Measurements from ENCODE around the gene SLC5A2.

The SLC5A2 gene

DNA sequence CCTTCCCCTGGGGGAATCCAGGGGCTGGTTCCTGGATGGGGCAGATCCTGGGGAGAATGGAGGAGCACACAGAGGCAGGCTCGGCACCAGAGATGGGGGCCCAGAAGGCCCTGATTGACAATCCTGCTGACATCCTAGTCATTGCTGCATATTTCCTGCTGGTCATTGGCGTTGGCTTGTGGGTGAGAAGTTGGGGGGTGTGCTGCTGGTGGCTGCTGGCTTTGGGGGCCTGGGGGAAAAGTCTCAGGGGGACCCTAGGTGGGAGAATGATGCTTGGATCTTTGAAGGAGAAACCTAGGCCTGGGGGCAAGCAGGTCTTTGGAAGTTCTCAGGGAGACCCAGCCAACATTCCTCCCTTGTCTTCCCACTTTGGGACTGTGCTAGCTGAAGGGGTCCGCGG, at the start of gene SLC5A2:
TSS of gene SLC5A2 (plus strand) at position 43 of the 400 bp plus-strand sequence. CDS start at position 57, 14 bp downstream.
- H2AFZ ChIP-seq (ENCODE audit: low read length), result no peak within 1 kb of the TSS
- no peaks in the 10 kb centered on the region for H4K20me1 ChIP-seq (ENCODE audit: insufficient read depth, low read length)
- no peaks in the 10 kb centered on the region for H3K36me3 ChIP-seq (replicated peaks; ENCODE audit: insufficient read depth, low read length)
- H3K4me3 ChIP-seq (ENCODE audit: low read length), result no peak within 1 kb of the TSS
- no peaks in the 10 kb centered on the region for H3K9me2 ChIP-seq (replicated peaks; ENCODE audit: insufficient read depth, low read length)
- H3K4me1 ChIP-seq (ENCODE audit: low read length), result no peaks in the 10 kb centered on the region
- TF ChIP-seq EZH2 (optimal IDR thresholded peaks at IDR 0.05; ENCODE audit: low read depth, low read length) (no peak), EZH2phosphoT487 (IDR thresholded peaks at IDR 0.05; ENCODE audit: low read length) (no peak)
- TF ChIP-seq, protein P1, sequence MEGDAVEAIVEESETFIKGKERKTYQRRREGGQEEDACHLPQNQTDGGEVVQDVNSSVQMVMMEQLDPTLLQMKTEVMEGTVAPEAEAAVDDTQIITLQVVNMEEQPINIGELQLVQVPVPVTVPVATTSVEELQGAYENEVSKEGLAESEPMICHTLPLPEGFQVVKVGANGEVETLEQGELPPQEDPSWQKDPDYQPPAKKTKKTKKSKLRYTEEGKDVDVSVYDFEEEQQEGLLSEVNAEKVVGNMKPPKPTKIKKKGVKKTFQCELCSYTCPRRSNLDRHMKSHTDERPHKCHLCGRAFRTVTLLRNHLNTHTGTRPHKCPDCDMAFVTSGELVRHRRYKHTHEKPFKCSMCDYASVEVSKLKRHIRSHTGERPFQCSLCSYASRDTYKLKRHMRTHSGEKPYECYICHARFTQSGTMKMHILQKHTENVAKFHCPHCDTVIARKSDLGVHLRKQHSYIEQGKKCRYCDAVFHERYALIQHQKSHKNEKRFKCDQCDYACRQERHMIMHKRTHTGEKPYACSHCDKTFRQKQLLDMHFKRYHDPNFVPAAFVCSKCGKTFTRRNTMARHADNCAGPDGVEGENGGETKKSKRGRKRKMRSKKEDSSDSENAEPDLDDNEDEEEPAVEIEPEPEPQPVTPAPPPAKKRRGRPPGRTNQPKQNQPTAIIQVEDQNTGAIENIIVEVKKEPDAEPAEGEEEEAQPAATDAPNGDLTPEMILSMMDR (IDR thresholded peaks at IDR 0.05; ENCODE audit: low read length), result no peak
- H3F3A ChIP-seq (ENCODE audit: insufficient read depth, low read length), result no peaks in the 10 kb centered on the region
- 0 out of 2 replicates have a peak, but pooled peaks cover 10% of the 10 kb centered on the region for H3K27me3 ChIP-seq (replicated peaks; ENCODE audit: insufficient read depth, low read length)
- no peak for DNase-seq
- H3K27ac ChIP-seq (ENCODE audit: low read length), result no peak within 1 kb of the TSS
- no peaks in the 10 kb centered on the region for H3K9me3 ChIP-seq (replicated peaks; ENCODE audit: insufficient read depth, low read length)
- no peak within 1 kb of the TSS for H3K9ac ChIP-seq (ENCODE audit: low read length)
- H3K79me2 ChIP-seq (ENCODE audit: low read length), result no peaks in the 10 kb centered on the region
- H3K4me2 ChIP-seq (ENCODE audit: low read depth, low read length), result no peak within 1 kb of the TSS

DNA sequence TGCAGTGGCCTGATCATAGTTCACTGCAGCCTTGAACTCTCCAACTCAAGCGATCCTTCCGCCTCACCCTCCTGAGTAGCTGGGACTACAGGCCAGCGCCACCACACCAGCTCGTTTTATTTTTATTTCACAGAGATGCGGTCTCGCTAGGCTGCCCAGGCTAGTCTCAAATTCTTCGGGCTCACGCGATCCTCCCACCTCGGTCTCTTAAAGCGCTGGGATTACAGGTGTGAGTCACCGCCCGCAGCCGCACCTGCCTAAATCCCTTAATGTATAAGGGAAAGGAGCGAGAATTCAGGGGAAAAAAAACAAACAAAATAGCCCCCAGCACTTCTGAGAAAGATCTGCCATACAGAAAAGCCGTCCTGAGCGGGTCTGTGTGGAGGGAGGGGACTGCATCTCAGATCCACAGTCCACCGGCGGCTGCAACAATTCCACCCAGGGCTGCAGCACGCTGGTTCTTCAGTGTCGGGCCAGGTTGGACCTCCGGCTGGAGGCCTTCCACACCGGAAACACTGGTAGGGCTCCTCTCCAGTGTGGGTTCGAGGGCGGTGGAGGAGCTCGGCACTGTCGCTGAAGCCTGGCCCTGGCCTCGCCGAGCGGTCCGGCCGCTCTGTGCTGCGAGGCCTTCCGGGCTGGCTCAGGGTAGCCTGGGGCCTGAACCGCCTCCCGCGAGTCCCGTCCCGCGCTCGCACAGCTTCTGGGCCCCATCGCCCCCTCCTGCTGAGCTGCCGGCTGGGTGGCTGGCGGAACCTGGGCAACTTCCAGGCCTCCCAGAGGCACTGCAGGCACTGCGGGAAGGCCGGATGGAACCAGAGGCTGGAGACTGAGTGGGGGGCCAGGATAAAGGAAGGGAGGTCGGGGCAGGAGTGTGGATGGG, 47.3 kb upstream of the SLC5A2 start:
- no peak overlapping the region for H3K27ac ChIP-seq (ENCODE audit: low read length)
- no peaks in the 10 kb centered on the region for H3K9me3 ChIP-seq (replicated peaks; ENCODE audit: insufficient read depth, low read length)
- H3K79me2 ChIP-seq (ENCODE audit: low read length), result no peaks in the 10 kb centered on the region
- no peak overlapping the region for H3K9ac ChIP-seq (ENCODE audit: low read length)
- H3F3A ChIP-seq (ENCODE audit: insufficient read depth, low read length), result peaks cover 7% of the 10 kb centered on the region
- no peak for DNase-seq
- no peaks in the 10 kb centered on the region for H3K36me3 ChIP-seq (replicated peaks; ENCODE audit: insufficient read depth, low read length)
- no peaks in the 10 kb centered on the region for H4K20me1 ChIP-seq (ENCODE audit: insufficient read depth, low read length)
- H3K4me3 ChIP-seq (ENCODE audit: low read length), result no peak overlapping the region
- H3K4me2 ChIP-seq (ENCODE audit: low read depth, low read length), result no peak overlapping the region
- H3K4me1 ChIP-seq (ENCODE audit: low read length), result peaks cover 15% of the 10 kb centered on the region; the same call in 1 of the 2 replicates
- H3K9me2 ChIP-seq (replicated peaks; ENCODE audit: insufficient read depth, low read length), result no peaks in the 10 kb centered on the region
- TF ChIP-seq EZH2phosphoT487 (IDR thresholded peaks at IDR 0.05; ENCODE audit: low read length) (no peak), EZH2 (optimal IDR thresholded peaks at IDR 0.05; ENCODE audit: low read depth, low read length) (no peak)
- TF ChIP-seq, protein P1 (IDR thresholded peaks at IDR 0.05; ENCODE audit: low read length), result no peak
- H3K27me3 ChIP-seq (replicated peaks; ENCODE audit: insufficient read depth, low read length), result no peaks in the 10 kb centered on the region
- no peak overlapping the region for H2AFZ ChIP-seq (ENCODE audit: low read length)

DNA sequence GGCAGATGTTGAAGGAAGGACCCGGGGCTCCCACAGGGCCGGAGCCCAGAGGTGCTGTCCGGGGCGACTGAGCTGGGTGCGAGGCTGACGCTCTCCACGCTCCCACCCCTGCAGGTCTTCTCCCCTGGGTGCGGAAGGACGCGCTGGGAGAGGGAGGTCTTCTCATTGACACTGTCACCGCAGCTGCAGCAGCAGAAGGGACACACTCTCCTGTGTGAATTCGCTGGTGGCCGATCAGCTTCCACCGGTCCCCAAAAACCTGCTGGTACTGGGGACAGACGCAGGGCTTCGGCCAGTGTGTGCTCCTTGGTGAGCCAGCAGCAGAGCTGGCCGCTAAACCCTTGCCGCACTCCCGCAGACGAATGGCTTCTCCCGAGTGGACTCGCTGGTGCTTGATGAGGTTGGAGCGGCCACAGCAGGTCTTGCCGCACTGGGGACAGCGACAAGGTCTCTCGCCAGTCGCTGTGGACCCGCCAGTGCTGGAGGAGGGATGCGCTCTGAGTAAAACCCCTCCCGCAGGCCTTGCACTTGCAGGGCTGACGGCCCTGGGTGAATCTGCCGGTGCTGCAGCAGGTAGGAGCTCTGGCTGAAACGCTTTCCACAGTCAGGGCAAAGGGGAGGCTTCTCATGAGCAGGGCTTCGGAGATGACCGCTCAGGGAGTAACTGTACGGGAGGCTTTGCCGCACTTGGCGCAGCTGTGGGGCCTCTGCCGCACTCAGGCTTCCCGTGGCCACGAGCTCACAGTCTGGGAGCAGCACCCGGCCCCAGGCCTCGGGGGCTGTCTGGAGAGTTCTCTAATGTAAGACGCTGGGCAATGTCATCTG, 46.5 kb upstream of the SLC5A2 start:
- Histone ChIP-seq H3K27me3 (replicated peaks; ENCODE audit: insufficient read depth, low read length) (no peaks in the 10 kb centered on the region), H3K4me3 (ENCODE audit: low read length) (no peak overlapping the region), H3K36me3 (replicated peaks; ENCODE audit: insufficient read depth, low read length) (no peaks in the 10 kb centered on the region), H3K9me3 (replicated peaks; ENCODE audit: insufficient read depth, low read length) (no peaks in the 10 kb centered on the region), H3K9me2 (replicated peaks; ENCODE audit: insufficient read depth, low read length) (no peaks in the 10 kb centered on the region), H2AFZ (ENCODE audit: low read length) (no peak overlapping the region), H3K4me1 (ENCODE audit: low read length) (peaks cover 7% of the 10 kb centered on the region; the same call in 1 of the 2 replicates), H3K79me2 (ENCODE audit: low read length) (no peaks in the 10 kb centered on the region), H3F3A (ENCODE audit: insufficient read depth, low read length) (no peaks in the 10 kb centered on the region), H3K27ac (ENCODE audit: low read length) (no peak overlapping the region), H3K9ac (ENCODE audit: low read length) (no peak overlapping the region), H4K20me1 (ENCODE audit: insufficient read depth, low read length) (no peaks in the 10 kb centered on the region), H3K4me2 (ENCODE audit: low read depth, low read length) (no peak overlapping the region)
- DNase-seq, result no peak
- TF ChIP-seq, protein P1 (IDR thresholded peaks at IDR 0.05; ENCODE audit: low read length), result no peak
- TF ChIP-seq EZH2phosphoT487 (IDR thresholded peaks at IDR 0.05; ENCODE audit: low read length), result no peak
- no peak for TF ChIP-seq EZH2 (optimal IDR thresholded peaks at IDR 0.05; ENCODE audit: low read depth, low read length)
